ENCODE data around the gene JPT1. TPM values are rescaled to one million over a fixed set of nuclear protein-coding genes. Genes with fewer than 3 reads are reported as not detected.

JPT1 gene
- total RNA-seq, 4 donors from 2014 or later: 13.5 to 53.4 (median 32.4) TPM

GRCh38 chr17:75155191-75155601 is 884 bp upstream of the JPT1 start:
- Histone ChIP-seq H3K4me1 (peaks cover 0 to 19% (median 13%) of the 10 kb centered on the region in 4 donors), H3K36me3 (peaks cover 0 to 10% (median 0%) of the 10 kb centered on the region in 3 donors), H3K9me3 (no peaks in the 10 kb centered on the region), H3K4me3 (no peak overlapping the region), H3K27ac (peak overlapping the region in 2 of 4 donors; percentile 45 to 74), H3K27me3 (no peaks in the 10 kb centered on the region)
- 90 to 92% methylated on average over 3 of the region's 3 CpGs for WGBS, 2 donors
- TF ChIP-seq CTCF (IDR thresholded peaks at IDR 0.05) (no peak), POLR2A (IDR thresholded peaks at IDR 0.05) (no peak), EP300 (IDR thresholded peaks at IDR 0.05) (no peak)
- no peak for DNase-seq (ENCODE audit: low spot score in 2 of 2)

GRCh38 chr17:75153780-75154194 is 525 bp downstream of the JPT1 start:
- Histone ChIP-seq H3K9me3 (no peaks in the 10 kb centered on the region), H3K27ac (peak overlapping the region in 2 of 4 donors; percentile 74 to 81), H3K4me1 (peaks cover 0 to 19% (median 13%) of the 10 kb centered on the region in 4 donors), H3K36me3 (peaks cover 0 to 6% (median 0%) of the 10 kb centered on the region in 3 donors), H3K27me3 (no peaks in the 10 kb centered on the region), H3K4me3 (peak overlapping the region; percentile 40 to 88 (median 76))
- no peak for DNase-seq (ENCODE audit: low spot score in 2 of 2)
- 0 to 2% methylated on average over 27 to 30 of the region's 35 CpGs for WGBS, 2 donors
- TF ChIP-seq EP300 (IDR thresholded peaks at IDR 0.05) (no peak), POLR2A (IDR thresholded peaks at IDR 0.05) (no peak), CTCF (IDR thresholded peaks at IDR 0.05) (no peak)

GRCh38 chr17:75152922-75153779 is 1.2 kb downstream of the JPT1 start:
- TF ChIP-seq EP300 (IDR thresholded peaks at IDR 0.05) (no peak), POLR2A (IDR thresholded peaks at IDR 0.05) (no peak), CTCF (IDR thresholded peaks at IDR 0.05) (no peak)
- 4 to 5% methylated on average over 28 of the region's 28 CpGs for WGBS, 2 donors
- no peaks in the 10 kb centered on the region for H3K9me3 ChIP-seq
- H3K4me1 ChIP-seq: peaks cover 0 to 19% (median 13%) of the 10 kb centered on the region in 4 donors
- H3K27ac ChIP-seq: peak overlapping the region in 1 of 4 donors; percentile 81
- peaks cover 0 to 10% (median 0%) of the 10 kb centered on the region in 3 donors for H3K36me3 ChIP-seq
- peak in 1 of 2 donors; percentile 15 for DNase-seq (ENCODE audit: low spot score in 2 of 2)
- peak overlapping the region; percentile 40 to 88 (median 76) for H3K4me3 ChIP-seq
- no peaks in the 10 kb centered on the region for H3K27me3 ChIP-seq

GRCh38 chr17:75152523-75152921 is 1.8 kb downstream of the JPT1 start:
- Histone ChIP-seq H3K27ac (no peak overlapping the region), H3K36me3 (peaks cover 0 to 12% (median 0%) of the 10 kb centered on the region in 3 donors), H3K9me3 (no peaks in the 10 kb centered on the region), H3K4me3 (no peak overlapping the region), H3K27me3 (no peaks in the 10 kb centered on the region), H3K4me1 (peaks cover 0 to 19% (median 13%) of the 10 kb centered on the region in 4 donors)
- no peak for DNase-seq (ENCODE audit: low spot score in 2 of 2)
- 77 to 79% methylated on average over 6 of the region's 6 CpGs for WGBS, 2 donors
- TF ChIP-seq POLR2A (IDR thresholded peaks at IDR 0.05) (no peak), CTCF (IDR thresholded peaks at IDR 0.05) (no peak), EP300 (IDR thresholded peaks at IDR 0.05) (no peak)

- 84 to 92% methylated on average over 6 of the region's 6 CpGs for WGBS, 2 donors
- no peak for TF ChIP-seq CTCF (IDR thresholded peaks at IDR 0.05)
- TF ChIP-seq EP300 (IDR thresholded peaks at IDR 0.05): no peak
- no peak for TF ChIP-seq POLR2A (IDR thresholded peaks at IDR 0.05)
Observed at GRCh38 chr17:75151930-75152329, 2.4 kb downstream of the JPT1 start.

More at GRCh38 chr17:75151930-75152329, 2.4 kb downstream of the JPT1 start:
- Histone ChIP-seq H3K36me3 (peaks cover 0 to 16% (median 0%) of the 10 kb centered on the region in 3 donors), H3K9me3 (no peaks in the 10 kb centered on the region), H3K4me1 (peaks cover 0 to 19% (median 13%) of the 10 kb centered on the region in 4 donors), H3K27ac (no peak overlapping the region), H3K27me3 (no peaks in the 10 kb centered on the region), H3K4me3 (no peak overlapping the region)
- no peak for DNase-seq (ENCODE audit: low spot score in 2 of 2)
